ENCODE measurements around the gene MAML3. TPM values are rescaled to one million over a fixed set of nuclear protein-coding genes. Genes with fewer than 3 reads are reported as not detected.

Gene MAML3
- total and polyA plus RNA-seq, 12 donors = 1.1 to 4.6 (median 2.6) TPM

- Histone ChIP-seq H3K9me3 (no peaks in the 10 kb centered on the region), H3K36me3 (no peaks in the 10 kb centered on the region), H3K4me1 (peaks cover 0 to 19% (median 7%) of the 10 kb centered on the region in 9 donors), H3K27ac (no peak overlapping the region), H3K4me3 (no peak overlapping the region), H3K27me3 (no peaks in the 10 kb centered on the region)
- no peak for ATAC-seq
- 98% methylated on average over 6 of the region's 6 CpGs for WGBS, 2 donors
- DNase-seq = no peak
- intact Hi-C loops (cut with DNase I) = no loop called here
- TF ChIP-seq CTCF (IDR thresholded peaks at IDR 0.05) = no peak
Observed at GRCh38 chr4:139801895-139802294, 352.1 kb downstream of the MAML3 start.

- TF ChIP-seq CTCF (IDR thresholded peaks at IDR 0.05) = no peak
- intact Hi-C loops (cut with DNase I) = no loop called here
- ATAC-seq (no peak), DNase-seq (no peak)
- H3K4me3 ChIP-seq = no peak overlapping the region
- H3K9me3 ChIP-seq = no peaks in the 10 kb centered on the region
- 87 to 94% methylated on average over 4 of the region's 4 CpGs for WGBS, 2 donors
- H3K27ac ChIP-seq = no peak overlapping the region
- H3K4me1 ChIP-seq = peaks cover 0 to 21% (median 7%) of the 10 kb centered on the region in 9 donors
- no peaks in the 10 kb centered on the region for H3K27me3 ChIP-seq
- H3K36me3 ChIP-seq = no peaks in the 10 kb centered on the region
Observed at GRCh38 chr4:139800082-139800481, 353.9 kb downstream of the MAML3 start.

GRCh38 chr4:139799615-139800014 lies 354.4 kb downstream of the MAML3 start:
- intact Hi-C loops (cut with DNase I) = no loop called here

GRCh38 chr4:139798456-139798855 lies 355.5 kb downstream of the MAML3 start:
- no peak for TF ChIP-seq CTCF (IDR thresholded peaks at IDR 0.05)
- H3K27me3 ChIP-seq = no peaks in the 10 kb centered on the region
- no peak overlapping the region for H3K4me3 ChIP-seq
- H3K36me3 ChIP-seq = no peaks in the 10 kb centered on the region
- intact Hi-C loops (cut with DNase I) = no loop called here
- DNase-seq (no peak), ATAC-seq (no peak)
- peaks cover 0 to 32% (median 13%) of the 10 kb centered on the region in 9 donors for H3K4me1 ChIP-seq
- H3K27ac ChIP-seq = no peak overlapping the region
- H3K9me3 ChIP-seq = no peaks in the 10 kb centered on the region

More at GRCh38 chr4:139799615-139800014, 354.4 kb downstream of the MAML3 start:
- no peaks in the 10 kb centered on the region for H3K36me3 ChIP-seq
- H3K27me3 ChIP-seq = no peaks in the 10 kb centered on the region
- H3K4me1 ChIP-seq = peaks cover 0 to 26% (median 10%) of the 10 kb centered on the region in 9 donors
- H3K27ac ChIP-seq = no peak overlapping the region
- no peak overlapping the region for H3K4me3 ChIP-seq
- no peaks in the 10 kb centered on the region for H3K9me3 ChIP-seq
- DNase-seq (no peak), ATAC-seq (no peak)
- TF ChIP-seq CTCF (IDR thresholded peaks at IDR 0.05) = no peak

Data from heart right ventricle (tissue), 16 donors.